NCI-H82 treated with DMSO at 0.1 percent for 48 hours (cell line): ENCODE measurements around the gene IL17RB.

Experiments
- DNase-seq: peaks from one replicate; lab custom pipeline; 2025; ENCODE audit not compliant: unreplicated experiment; lab: John Stamatoyannopoulos, UW

Gene IL17RB

GRCh38 chr3:53846134-53846850 is at the start of gene IL17RB, which contains the start of gene CHDH:
IL17RB (plus strand) TSS chr3:53846568; CDS start chr3:53846589, 21 bp downstream.
CHDH (minus strand) TSS chr3:53846419; CDS start chr3:53824008, 22,411 bp downstream.
- DNase-seq = no peak

DNA sequence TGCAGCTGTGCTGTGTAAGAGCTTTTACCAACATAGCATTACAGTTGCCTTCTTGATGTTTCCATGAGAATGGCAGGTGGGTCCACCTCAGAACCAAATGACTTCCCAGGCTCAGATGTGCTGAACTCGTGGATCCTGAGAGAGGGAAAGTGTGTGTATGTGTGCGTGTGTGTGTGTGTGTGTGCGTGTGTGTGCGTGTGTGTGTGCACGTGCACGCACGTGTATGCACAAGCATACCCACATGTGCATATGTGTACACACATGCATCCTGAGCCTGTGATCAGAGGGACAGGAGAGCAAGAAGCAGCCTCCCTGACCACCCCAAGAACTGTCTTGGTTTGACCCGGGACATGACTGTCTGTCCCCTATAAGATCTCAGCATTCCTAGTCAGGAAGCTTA is 48.2 kb upstream of the IL17RB start:
- no peak for DNase-seq

DNA sequence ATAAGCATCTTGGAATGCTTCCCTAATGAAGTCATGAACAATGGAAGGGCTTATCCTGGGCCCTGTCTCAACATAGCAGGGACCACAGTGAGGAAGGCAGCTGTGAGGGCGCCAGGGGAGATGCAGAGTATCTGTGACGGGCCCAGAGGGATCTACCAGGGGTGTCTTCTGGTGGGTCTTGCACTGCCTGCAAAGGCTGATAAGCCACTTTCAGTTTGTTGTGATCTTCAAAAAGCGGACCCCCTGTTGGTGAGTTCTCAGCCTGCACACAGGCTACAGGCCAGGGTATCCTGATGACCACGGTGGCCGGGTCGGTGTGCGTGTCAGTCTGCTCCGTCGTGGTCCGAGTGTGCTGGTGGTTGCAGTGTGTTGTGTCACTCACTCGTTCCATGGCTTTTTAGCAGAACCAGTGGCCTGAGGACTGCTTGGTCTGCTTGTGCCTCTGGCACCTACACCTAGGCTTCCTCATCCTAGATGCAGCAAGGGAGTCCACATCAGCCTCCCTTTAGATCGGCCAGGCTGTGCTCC is 47.0 kb upstream of the IL17RB start:
- DNase-seq = no peak

DNA sequence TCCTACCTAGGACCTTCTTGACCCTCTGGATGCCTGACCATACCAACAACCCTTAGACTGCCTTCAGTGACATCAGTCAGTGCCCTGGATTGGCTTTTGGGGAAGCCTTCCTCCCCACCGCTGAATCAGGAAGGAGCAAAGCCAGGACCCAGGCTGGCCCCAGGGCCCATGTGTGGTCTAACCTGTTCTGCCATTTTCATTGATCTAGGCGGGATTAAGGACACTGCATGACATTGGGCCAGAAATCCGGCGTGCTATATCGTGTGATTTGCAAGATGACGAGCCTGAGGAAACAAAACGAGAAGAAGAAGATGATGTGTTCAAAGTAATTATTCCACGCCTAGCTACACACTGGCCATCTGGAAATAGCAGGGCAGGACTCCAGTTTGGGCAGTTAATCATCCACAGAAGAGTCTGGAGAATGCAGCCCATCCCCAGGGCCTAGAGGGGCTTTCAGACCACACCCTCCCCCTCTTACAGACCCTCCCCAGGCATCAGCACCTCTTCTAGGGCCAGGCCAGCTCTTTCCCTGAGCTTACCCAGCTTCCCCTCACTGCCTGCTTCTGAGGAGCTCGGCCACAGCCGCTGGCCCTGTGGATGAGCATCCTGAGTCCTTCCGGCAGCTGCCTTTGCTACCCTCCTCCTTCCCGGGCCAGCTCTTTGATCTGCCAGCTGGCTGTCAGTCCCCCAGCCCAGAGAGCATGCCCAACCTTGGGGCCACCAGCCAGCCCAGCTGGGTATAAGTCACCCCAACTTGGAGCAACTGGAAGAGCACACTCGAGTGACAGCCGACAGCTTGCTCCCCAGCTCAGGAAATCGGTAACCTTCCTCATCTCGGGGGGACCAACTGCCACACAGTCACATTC is 46.1 kb upstream of the IL17RB start:
- DNase-seq = no peak

GRCh38 chr3:53801319-53801718 is 45.0 kb upstream of the IL17RB start:
- DNase-seq = no peak

DNA sequence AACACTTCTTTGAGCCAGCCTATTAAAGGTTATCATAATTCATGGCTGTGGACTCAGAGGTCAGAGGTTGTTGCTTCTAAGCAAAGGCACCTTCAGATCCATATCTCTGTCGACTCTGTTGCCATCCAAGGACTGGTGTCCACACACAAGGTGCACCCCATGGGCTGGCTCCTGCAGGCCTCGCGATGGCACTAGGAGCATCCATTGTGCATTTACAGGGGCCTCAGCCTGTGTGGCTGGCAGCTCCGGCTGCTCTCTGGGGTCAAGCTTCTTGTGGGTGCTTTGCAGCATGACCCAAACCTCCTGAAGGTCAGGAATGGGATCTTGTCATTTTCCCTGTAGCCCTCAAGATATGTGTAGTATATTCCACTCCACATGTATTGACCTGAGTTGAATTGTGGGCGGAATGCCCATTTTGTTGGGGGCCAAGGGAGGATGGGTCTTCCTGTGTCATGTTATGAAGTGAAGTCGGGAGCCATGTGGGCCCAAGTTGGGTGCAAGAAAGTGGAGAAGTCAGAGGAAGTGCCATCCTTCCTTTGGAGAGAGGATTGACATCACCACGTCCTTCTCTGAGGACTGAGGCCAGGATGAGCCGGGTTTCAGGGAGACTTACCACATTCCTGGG is 44.0 kb upstream of the IL17RB start:
- no peak for DNase-seq

GRCh38 chr3:53803124-53803815 is 43.1 kb upstream of the IL17RB start:
- no peak for DNase-seq

GRCh38 chr3:53803816-53804695 is 42.3 kb upstream of the IL17RB start:
- no peak for DNase-seq

DNA sequence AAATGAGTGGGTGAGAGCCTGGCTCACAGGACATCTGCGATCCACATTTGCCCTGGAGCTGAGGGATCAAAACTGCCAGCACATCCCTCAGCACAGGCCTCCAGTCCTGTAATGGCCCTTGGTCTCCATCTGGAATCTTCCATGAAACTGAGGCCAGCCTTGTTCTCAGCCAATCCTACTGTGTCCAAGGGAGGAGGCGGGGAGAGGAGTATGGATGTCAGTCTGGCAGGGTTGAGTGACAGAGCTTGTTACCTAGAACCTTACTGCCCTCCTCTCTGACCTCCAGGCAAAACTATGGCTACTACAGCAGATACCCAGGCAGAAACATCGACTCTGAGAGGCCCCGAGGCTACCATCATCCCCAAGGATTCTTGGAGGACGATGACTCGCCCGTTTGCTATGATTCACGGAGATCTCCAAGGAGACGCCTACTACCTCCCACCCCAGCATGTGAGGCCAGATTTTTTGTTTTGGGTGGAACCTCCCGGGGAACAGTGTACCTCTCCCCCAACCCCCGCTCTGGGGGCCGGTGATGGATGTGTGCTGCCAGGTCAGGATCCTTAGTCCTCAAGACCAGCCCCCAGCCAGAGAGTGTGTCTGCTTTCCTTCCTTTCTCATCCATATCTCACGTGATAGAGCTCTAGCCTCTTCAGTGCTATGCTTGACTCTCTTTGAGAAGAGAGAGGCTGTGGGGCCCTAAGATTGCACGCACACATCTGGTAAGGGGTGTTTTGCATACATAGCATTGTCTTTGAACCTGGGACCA is 41.5 kb upstream of the IL17RB start:
- DNase-seq = no peak

DNA sequence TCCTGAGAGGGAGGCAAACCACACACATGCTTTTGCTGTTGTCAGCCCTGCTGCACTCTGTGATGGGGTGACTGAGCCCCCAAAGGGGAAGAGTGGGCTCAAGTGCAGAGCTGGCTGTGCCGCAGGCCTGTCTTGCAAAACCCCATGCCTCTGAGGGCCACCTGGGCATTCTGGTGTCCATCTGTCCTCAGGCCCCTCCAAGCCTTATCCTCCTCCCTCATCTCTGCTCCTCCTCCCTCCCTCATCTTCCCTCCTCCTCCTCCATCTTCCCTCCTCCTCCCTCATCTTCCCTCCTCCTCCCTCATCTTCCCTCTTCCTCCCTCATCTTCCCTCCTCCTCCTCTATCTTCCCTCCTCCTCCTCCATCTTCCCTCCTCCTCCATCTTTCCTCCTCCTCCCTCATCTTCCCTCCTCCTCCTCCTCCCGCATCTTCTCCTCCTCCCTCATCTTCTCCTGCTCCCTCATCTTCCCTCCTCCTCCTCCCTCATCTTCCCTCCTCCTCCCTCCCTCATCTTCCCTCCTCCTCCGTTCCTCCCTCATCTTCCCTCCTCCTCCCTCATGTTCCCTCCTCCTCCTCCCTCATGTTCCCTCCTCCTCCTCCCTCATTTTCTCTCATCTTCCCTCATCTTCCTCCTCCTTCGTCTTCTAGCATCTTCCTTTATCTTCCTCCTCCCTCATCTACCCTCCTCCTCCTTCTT is 40.8 kb upstream of the IL17RB start:
- no peak for DNase-seq

DNA sequence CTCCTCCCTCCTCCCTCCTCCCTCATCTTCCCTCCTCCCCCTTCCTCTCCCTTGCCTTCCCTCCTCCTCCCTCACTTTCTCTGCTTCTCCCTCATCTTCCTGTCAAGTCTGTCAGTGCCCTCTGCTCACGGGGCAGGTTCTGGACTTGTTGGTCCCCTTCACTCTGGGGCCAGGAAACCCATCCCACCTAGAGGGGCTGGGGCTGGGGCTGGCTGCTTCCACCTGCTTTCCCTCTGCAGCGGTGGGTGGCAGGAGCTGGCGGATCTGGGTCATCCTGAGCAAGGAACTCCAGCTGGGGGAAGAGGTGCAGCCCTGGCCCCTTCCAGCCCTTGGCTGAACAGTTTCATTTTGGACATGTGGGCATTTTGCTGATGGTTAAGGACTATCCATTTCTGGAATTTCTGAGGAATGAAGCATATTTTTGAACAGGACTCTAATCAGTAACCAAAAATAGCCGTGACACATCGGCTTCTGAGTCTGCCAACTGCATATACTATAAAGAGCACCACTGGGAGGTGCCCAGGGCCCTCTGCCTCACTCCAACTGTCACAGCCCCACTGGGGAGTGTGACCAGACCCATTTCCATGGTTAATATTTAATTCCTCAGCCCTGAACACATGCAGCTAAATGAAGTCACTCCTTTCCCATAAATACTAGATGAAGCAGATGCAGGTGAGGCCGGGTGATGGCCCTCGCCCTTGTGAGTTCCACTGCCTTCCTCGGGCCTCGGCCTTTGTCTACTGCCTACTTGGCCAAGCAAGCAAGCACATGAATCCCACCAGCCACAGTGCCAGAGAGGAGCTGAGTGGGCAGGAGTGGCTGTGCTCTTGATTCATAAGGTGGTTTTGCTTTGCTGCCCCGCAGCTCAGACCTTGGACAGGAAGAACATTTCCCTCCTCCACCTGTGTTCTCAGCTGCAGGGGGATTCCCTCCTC is 39.9 kb upstream of the IL17RB start:
- no peak for DNase-seq

GRCh38 chr3:53807117-53807810 is 39.1 kb upstream of the IL17RB start:
- DNase-seq = no peak

- DNase-seq = no peak
Measured at GRCh38 chr3:53808496-53808895, 37.9 kb upstream of the IL17RB start.

DNA sequence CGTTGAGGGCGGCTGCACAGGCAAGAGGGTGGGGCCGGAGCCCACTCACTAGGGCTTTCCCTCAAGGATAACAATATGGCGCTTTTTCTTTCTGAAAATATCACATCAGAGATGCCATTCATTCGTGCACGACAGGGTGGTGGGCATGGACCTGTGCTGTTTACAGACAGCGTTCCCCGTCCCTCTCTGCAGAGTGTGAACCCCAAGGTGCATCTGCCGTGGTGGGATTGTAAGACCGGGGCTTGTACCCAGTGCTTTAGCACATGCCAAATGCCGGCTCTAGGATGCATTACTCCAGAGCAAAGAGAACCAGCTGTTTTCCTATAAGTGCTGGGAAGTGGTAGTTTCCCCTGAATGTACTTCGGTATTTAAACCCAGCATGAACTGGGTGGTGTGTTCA is 37.1 kb upstream of the IL17RB start:
- DNase-seq = no peak

DNA sequence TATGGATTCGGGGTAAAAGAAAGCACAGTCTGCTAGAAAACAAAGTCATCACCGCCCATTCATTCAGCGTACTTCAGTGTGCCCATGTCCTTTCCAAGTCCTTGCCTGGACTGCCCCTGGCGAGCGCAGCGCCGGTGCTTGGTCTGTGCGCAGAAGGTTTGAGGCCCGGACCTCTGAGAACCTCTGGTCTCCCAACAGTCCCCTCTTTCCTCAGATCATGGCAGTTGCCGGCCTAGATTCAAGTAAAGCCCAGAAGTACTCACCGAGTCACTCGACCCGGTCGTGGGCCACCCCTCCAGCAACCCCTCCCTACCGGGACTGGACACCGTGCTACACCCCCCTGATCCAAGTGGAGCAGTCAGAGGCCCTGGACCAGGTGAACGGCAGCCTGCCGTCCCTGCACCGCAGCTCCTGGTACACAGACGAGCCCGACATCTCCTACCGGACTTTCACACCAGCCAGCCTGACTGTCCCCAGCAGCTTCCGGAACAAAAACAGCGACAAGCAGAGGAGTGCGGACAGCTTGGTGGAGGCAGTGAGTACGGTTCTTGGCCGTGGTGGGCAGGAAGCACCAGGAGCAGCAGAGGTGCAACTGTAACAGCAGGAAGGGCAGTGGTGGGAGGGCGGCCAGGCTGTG is 36.5 kb upstream of the IL17RB start:
- no peak for DNase-seq

DNA sequence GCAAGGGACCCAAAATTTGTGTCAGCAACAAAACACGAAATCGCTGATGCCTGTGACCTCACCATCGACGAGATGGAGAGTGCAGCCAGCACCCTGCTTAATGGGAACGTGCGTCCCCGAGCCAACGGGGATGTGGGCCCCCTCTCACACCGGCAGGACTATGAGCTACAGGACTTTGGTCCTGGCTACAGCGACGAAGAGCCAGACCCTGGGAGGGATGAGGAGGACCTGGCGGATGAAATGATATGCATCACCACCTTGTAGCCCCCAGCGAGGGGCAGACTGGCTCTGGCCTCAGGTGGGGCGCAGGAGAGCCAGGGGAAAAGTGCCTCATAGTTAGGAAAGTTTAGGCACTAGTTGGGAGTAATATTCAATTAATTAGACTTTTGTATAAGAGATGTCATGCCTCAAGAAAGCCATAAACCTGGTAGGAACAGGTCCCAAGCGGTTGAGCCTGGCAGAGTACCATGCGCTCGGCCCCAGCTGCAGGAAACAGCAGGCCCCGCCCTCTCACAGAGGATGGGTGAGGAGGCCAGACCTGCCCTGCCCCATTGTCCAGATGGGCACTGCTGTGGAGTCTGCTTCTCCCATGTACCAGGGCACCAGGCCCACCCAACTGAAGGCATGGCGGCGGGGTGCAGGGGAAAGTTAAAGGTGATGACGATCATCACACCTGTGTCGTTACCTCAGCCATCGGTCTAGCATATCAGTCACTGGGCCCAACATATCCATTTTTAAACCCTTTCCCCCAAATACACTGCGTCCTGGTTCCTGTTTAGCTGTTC is 35.0 kb upstream of the IL17RB start:
- no peak for DNase-seq
